ENCODE results near the gene MECP2.

- TF ChIP-seq CTCF (conservative IDR thresholded peaks at IDR 0.05 in 1 of 2, IDR thresholded peaks at IDR 0.05 in 1 of 2; ENCODE audit: low read depth in 1 of 2, low read length in 2 of 2) (no peak), EZH2 (IDR thresholded peaks at IDR 0.05; ENCODE audit: low read length, missing control alignments) (no peak)
Measured at GRCh38 chrX:154140206-154140605, 42.7 kb upstream of the MECP2 start.

All from fibroblast of lung (primary cell).